Measurements from ENCODE around the gene ANAPC16.
"Not testable (repeated sequence)": the region's sequence is repeated elsewhere in the genome, so short reads cannot be mapped to it uniquely, and the experiment has no call there.

ANAPC16 gene

GRCh38 chr10:72245949-72246525 is 30.2 kb downstream of the ANAPC16 start:
- H3K27ac ChIP-seq (replicated peaks), result no peak overlapping the region
- no peak overlapping the region for H3K4me3 ChIP-seq (replicated peaks; ENCODE audit: insufficient read depth, low read length)
- no peak for DNase-seq (ENCODE audit: low read depth in 1 of 2, low spot score in 1 of 2)
- TF ChIP-seq CTCF (IDR thresholded peaks at IDR 0.05; ENCODE audit: insufficient read depth, low read length) (no peak), POLR2AphosphoS5 (IDR thresholded peaks at IDR 0.05; ENCODE audit: low read depth) (no peak), SPI1 (IDR thresholded peaks at IDR 0.05; ENCODE audit: borderline replicate concordance, low read depth) (no peak), GABPA (IDR thresholded peaks at IDR 0.05; ENCODE audit: low read depth) (no peak), REST (IDR thresholded peaks at IDR 0.05; ENCODE audit: insufficient replicate concordance, low read depth) (no peak)
- H3K27me3 ChIP-seq (ENCODE audit: insufficient read depth, poor library complexity, severe bottlenecking), result no peaks in the 10 kb centered on the region

GRCh38 chr10:72248468-72249151 is 32.8 kb downstream of the ANAPC16 start:
- DNase-seq (ENCODE audit: low read depth in 1 of 2, low spot score in 1 of 2), result peak; percentile 51 to 70
- 0 out of 2 replicates have a peak overlapping the region, but pooled peaks have one; percentile 6 for H3K4me3 ChIP-seq (replicated peaks; ENCODE audit: insufficient read depth, low read length)
- peak overlapping the region; percentile 78 for H3K27ac ChIP-seq (replicated peaks)

GRCh38 chr10:72249176-72249862 is 33.5 kb downstream of the ANAPC16 start:
- H3K27me3 ChIP-seq (ENCODE audit: insufficient read depth, poor library complexity, severe bottlenecking); H3K4me3 ChIP-seq (replicated peaks; ENCODE audit: insufficient read depth, low read length); DNase-seq (ENCODE audit: low read depth in 1 of 2, low spot score in 1 of 2): not testable (repeated sequence)
- H3K27ac ChIP-seq (replicated peaks), result peak overlapping the region; percentile 78

More at GRCh38 chr10:72248468-72249151, 32.8 kb downstream of the ANAPC16 start:
- H3K27me3 ChIP-seq (ENCODE audit: insufficient read depth, poor library complexity, severe bottlenecking), result no peaks in the 10 kb centered on the region
- TF ChIP-seq SPI1 (IDR thresholded peaks at IDR 0.05; ENCODE audit: borderline replicate concordance, low read depth), result no peak
- peak; percentile 62 for TF ChIP-seq POLR2AphosphoS5 (IDR thresholded peaks at IDR 0.05; ENCODE audit: low read depth)
- TF ChIP-seq CTCF (IDR thresholded peaks at IDR 0.05; ENCODE audit: insufficient read depth, low read length), result no peak
- TF ChIP-seq GABPA (IDR thresholded peaks at IDR 0.05; ENCODE audit: low read depth), result no peak
- TF ChIP-seq REST (IDR thresholded peaks at IDR 0.05; ENCODE audit: insufficient replicate concordance, low read depth), result peak; percentile 24

- TF ChIP-seq CTCF (IDR thresholded peaks at IDR 0.05; ENCODE audit: insufficient read depth, low read length), result no peak
- TF ChIP-seq SPI1 (IDR thresholded peaks at IDR 0.05; ENCODE audit: borderline replicate concordance, low read depth), result no peak
- TF ChIP-seq GABPA (IDR thresholded peaks at IDR 0.05; ENCODE audit: low read depth), result no peak
- DNase-seq (ENCODE audit: low read depth in 1 of 2, low spot score in 1 of 2), result no peak
- Histone ChIP-seq H3K27me3 (ENCODE audit: insufficient read depth, poor library complexity, severe bottlenecking) (no peaks in the 10 kb centered on the region), H3K4me3 (replicated peaks; ENCODE audit: insufficient read depth, low read length) (no peak overlapping the region), H3K27ac (replicated peaks) (no peak overlapping the region)
Measured at GRCh38 chr10:72250666-72251065, 34.9 kb downstream of the ANAPC16 start.

Measured in HL-60 (cell line).